GM08714 (cell line): Measurements from ENCODE around the gene GPATCH2.

Experiments
- H3K4me3 ChIP-seq: fragments of 200-500 bp; sonication (Bioruptor generic); 2 replicates; pipeline ENCODE4 v1.5.1; 2014; ENCODE audit warnings: mild to moderate bottlenecking, low read length, inconsistent platforms
- ZNF274 ChIP-seq: IDR thresholded peaks from 2 replicates; pipeline ENCODE4 v1.6.1; 2012; ENCODE audit warnings: mild to moderate bottlenecking, low read depth, low read length

The GPATCH2 gene

DNA sequence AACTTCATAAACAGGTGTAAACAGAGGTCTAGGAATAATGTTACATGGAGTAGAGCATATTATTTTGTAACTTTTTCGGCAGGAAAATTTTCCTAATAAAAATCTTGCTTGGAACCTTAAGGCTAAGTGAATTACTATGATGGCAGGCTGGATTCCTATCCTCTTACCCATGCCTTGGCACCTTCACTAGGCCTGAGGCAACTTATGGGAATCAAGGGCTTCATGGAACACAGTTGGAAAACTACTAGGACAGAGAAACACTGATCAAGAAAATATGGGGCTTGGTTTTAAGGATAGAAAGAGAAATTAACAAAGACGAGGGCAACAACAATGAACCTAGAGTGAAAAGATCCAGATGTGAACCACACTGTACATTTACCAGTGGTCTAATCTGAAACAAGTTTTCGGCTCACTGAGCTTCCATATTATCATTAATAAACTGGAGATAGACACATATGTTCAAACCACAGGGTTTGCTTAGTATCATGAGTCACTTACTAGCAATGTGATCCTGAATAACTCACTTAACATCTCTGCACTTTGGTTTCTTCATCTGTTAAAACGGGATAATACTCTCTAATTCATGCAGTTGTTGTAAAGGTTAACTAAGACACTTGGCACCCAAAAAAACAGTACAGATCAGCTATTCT lies 68.5 kb downstream of the GPATCH2 start:
- no peak for TF ChIP-seq ZNF274
- no peak overlapping the region for H3K4me3 ChIP-seq

GRCh38 chr1:217561446-217561845 lies 69.4 kb downstream of the GPATCH2 start:
- no peak overlapping the region for H3K4me3 ChIP-seq
- TF ChIP-seq ZNF274 = no peak

GRCh38 chr1:217554849-217555248 lies 76.0 kb downstream of the GPATCH2 start:
- TF ChIP-seq ZNF274 = no peak
- no peak overlapping the region for H3K4me3 ChIP-seq

DNA sequence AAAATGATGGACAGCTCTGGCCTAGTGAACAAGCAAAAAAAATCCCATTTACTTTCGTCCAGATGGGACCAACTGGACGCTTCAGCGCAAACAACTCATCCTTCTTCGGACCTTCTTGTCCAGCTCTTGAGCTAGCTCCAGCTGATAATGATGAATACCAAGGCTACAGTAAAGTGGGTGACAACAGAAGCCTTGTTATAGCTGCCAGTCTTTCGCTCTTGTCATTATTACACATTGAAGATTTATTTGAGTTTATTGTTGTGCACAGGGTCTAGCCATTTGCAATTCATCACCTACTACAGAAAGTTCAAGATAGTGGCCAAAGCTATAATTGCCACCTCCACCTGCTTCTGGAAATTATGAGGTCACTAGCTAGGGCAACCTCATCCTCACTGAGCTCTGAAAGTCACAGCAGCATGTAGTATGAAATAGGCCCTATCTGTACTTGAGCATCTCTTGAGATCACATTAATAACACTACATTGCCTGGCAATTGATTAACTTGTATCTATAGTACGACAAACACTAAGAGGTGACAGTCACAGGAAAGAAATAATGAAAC lies 76.9 kb downstream of the GPATCH2 start:
- no peak overlapping the region for H3K4me3 ChIP-seq
- no peak for TF ChIP-seq ZNF274

DNA sequence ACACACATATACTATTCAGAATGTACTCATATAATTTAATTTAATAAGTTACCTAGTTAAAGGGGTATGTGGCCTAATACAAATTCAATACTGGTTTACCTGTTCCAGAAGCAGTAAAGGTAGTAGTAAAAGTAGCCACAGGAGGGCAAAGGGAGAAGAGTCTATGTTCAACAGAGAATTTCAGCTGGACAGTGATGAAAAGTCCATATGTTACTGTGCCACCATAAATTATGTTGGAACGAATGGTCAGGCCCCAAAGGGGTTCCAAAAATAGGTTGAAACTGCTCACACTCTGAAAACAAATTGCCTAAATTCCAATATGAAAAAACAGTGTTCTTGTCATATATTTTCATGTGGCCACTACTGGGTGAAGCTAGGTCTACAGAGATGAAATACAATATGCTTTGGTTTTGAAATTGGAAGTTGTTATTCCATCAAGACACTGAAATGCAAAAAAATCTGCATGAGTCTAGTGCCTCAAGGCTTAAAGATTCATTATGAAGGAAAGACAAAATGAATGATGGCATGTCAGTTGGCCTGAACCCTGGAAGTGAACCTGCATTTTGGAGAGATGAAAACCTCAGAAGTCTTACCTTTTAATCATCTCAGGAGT lies 78.4 kb downstream of the GPATCH2 start:
- no peak for TF ChIP-seq ZNF274
- H3K4me3 ChIP-seq = no peak overlapping the region

DNA sequence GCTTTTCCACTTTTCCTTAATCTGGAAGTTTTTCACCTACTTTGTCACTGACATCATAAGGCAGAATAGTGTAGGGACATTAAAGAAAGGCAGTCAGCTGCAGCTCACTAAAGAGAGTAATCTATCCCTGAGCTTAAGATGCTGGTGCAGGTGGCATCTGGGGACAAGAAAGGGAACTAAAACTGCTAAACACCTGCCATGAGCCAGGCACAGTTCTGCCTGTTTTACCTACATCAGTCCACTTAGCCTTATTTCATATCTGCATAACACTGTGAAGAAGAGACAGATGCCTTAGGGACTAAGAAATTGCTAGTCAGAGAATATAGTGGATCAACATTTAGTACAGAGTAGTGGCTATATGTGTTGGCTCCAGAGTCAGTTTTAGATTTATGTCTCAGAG lies 88.1 kb downstream of the GPATCH2 start:
- H3K4me3 ChIP-seq = no peak overlapping the region
- TF ChIP-seq ZNF274 = no peak

- no peak for TF ChIP-seq ZNF274
- no peak overlapping the region for H3K4me3 ChIP-seq
Measured at GRCh38 chr1:217542136-217542777, 88.6 kb downstream of the GPATCH2 start.

- TF ChIP-seq ZNF274 = no peak
- H3K4me3 ChIP-seq = no peak overlapping the region
Measured at GRCh38 chr1:217540321-217540720, 90.6 kb downstream of the GPATCH2 start.

- H3K4me3 ChIP-seq = no peak overlapping the region
- no peak for TF ChIP-seq ZNF274
Measured at GRCh38 chr1:217539510-217539909, 91.4 kb downstream of the GPATCH2 start.

- TF ChIP-seq ZNF274 = no peak
- no peak overlapping the region for H3K4me3 ChIP-seq
Measured at GRCh38 chr1:217535601-217536377, 95.1 kb downstream of the GPATCH2 start.

DNA sequence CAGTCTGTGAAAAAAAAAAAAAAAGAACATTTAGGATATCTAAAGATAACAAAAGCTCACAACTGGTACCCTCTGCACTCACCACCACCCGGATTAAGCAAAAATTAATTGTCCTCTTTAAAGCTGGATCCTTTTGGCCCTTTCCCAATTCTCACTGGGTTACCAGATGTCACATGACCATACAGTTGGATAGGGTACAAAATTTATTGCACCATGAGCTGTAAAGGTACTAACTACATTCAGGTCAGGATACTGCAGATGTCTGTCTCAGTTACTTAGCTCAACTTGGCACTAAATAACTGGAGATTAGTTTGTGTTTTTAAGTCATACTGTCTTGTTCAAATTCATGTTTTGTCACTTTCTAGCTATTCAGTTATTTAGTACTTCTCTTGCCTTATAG lies 96.3 kb downstream of the GPATCH2 start:
- TF ChIP-seq ZNF274 = no peak
- H3K4me3 ChIP-seq = no peak overlapping the region

DNA sequence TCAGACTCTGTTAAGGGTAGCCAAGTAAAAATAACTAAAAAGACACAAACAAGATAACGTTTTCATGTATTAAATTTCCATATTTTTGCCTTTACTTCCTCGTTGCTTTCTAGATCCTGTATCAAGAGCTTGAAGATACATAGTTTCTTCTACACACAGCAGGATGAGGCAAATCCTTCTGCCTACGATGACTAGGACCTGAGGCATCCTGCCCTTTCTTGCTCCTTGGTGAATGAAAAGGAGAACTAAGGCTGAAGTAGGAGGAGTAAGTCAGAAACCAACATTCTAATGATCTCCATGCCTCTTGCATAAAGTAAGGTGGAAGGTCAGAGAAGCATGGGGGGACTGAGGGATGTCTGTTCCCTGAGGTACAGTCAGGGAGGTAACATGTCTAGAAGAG lies 102.6 kb downstream of the GPATCH2 start:
- no peak overlapping the region for H3K4me3 ChIP-seq
- TF ChIP-seq ZNF274 = no peak

DNA sequence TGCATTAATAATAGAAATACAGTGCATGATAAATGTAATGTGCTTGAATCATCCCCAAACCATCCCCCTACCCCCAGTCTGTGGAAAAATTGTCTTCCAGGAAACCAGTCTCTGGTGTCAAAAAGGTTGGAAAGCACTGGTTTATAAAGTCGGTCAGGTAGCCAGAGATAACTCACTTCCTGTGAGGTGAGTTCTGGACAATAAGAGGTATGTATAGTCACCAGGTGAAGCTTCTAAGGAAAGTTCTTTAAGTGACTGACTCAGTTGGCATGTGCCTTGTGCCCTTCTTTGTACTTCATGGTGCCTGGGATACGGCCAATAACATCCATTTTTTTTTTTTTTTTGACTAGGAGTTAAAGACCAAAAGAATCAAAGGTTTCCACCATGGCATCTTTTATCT lies 103.7 kb downstream of the GPATCH2 start:
- H3K4me3 ChIP-seq = no peak overlapping the region
- TF ChIP-seq ZNF274 = no peak

DNA sequence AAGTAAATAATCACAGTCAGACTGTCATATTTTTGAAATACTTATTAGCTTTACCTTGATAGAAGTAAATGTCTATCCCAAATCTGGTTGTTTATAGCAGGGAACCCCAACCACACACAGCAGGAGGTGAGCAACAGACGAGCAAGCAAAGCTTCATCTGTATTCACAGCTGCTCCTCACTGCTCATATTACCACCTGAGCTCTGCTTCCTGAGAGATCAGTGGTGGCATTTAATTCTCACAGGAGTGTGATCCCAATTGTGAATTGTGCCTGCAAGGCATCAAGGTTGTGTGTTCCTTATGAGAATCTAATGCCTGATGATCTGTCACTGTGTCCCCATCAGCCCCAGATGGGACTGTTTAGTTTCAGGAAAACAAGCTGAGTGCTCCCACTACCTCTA lies 104.3 kb downstream of the GPATCH2 start:
- H3K4me3 ChIP-seq = no peak overlapping the region
- TF ChIP-seq ZNF274 = no peak

DNA sequence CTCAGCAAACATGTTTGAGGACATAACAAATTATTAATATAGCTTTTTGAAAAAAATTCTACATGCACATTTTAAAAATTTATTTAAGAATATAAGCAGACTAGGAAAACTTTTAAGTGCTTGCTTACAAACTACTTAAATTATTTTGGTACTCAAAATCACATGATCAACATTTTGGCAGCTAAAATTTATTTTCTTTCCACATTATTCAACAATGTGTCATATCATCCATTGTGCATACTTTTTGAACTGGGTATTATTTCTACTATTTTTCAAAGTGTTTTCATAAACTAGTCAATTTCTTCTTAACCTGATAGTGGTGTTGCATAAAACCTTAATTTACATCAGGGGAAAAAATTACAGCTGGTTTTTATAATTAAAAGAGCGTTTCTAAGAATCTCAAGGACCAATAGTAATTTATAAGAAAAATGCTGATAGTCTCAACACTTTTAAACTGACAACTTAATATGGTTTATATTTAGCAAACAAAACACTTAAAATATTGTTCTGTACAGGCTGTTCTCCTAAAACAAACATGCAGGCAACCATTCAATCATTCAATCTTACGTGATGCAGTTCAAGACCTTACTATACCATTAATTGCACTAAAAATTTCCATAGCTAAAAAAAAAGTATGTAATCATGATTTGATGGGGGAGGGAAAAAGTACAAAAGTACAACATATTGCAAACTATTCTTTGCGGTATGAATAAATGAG lies 105.0 kb downstream of the GPATCH2 start:
- H3K4me3 ChIP-seq = no peak overlapping the region
- no peak for TF ChIP-seq ZNF274
